ENCODE results near the gene RASA3. TPM values are rescaled to one million over a fixed set of nuclear protein-coding genes. Genes with fewer than 3 reads are reported as not detected.

RASA3 gene
- total RNA-seq, 1 experiment from 2014 or later: 9.1 TPM

- CTCF ChIA-PET: no interaction called here
- intact Hi-C loops (cut with micrococcal nuclease): no loop called here
- H3K27ac Mint-ChIP-seq (ENCODE audit: low read depth, unreplicated experiment): no peak overlapping the region
These were observed 51.5 kb downstream of the RASA3 start for GRCh38 chr13:114080739-114081561.

GRCh38 chr13:114079601-114080536, 52.6 kb downstream of the RASA3 start:
- ChIA-PET POLR2A (no interaction called here), CTCF (no interaction called here)
- no peak for DNase-seq (ENCODE audit: unreplicated experiment)
- Mint-ChIP-seq H3K9me3 (ENCODE audit: unreplicated experiment) (no peaks in the 10 kb centered on the region), H3K4me3 (ENCODE audit: unreplicated experiment) (no peak overlapping the region), H3K4me1 (ENCODE audit: insufficient read depth, unreplicated experiment) (peaks cover 18% of the 10 kb centered on the region), H3K27me3 (ENCODE audit: insufficient read depth, unreplicated experiment) (no peaks in the 10 kb centered on the region), H3K36me3 (ENCODE audit: insufficient read depth, unreplicated experiment) (peaks cover 5% of the 10 kb centered on the region), H3K27ac (ENCODE audit: low read depth, unreplicated experiment) (no peak overlapping the region)
- TF ChIP-seq, protein P1, sequence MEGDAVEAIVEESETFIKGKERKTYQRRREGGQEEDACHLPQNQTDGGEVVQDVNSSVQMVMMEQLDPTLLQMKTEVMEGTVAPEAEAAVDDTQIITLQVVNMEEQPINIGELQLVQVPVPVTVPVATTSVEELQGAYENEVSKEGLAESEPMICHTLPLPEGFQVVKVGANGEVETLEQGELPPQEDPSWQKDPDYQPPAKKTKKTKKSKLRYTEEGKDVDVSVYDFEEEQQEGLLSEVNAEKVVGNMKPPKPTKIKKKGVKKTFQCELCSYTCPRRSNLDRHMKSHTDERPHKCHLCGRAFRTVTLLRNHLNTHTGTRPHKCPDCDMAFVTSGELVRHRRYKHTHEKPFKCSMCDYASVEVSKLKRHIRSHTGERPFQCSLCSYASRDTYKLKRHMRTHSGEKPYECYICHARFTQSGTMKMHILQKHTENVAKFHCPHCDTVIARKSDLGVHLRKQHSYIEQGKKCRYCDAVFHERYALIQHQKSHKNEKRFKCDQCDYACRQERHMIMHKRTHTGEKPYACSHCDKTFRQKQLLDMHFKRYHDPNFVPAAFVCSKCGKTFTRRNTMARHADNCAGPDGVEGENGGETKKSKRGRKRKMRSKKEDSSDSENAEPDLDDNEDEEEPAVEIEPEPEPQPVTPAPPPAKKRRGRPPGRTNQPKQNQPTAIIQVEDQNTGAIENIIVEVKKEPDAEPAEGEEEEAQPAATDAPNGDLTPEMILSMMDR (IDR thresholded peaks at IDR 0.05; ENCODE audit: unreplicated experiment): no peak
- BruUV-seq (replicated peaks): no TSS peak
- intact Hi-C loops (cut with micrococcal nuclease): no loop called here

More at GRCh38 chr13:114080739-114081561, 51.5 kb downstream of the RASA3 start:
- no peaks in the 10 kb centered on the region for H3K27me3 Mint-ChIP-seq (ENCODE audit: insufficient read depth, unreplicated experiment)
- H3K9me3 Mint-ChIP-seq (ENCODE audit: unreplicated experiment): no peaks in the 10 kb centered on the region
- POLR2A ChIA-PET: no interaction called here
- no peak for DNase-seq (ENCODE audit: unreplicated experiment)
- TF ChIP-seq, protein P1 (IDR thresholded peaks at IDR 0.05; ENCODE audit: unreplicated experiment): no peak
- no peak overlapping the region for H3K4me3 Mint-ChIP-seq (ENCODE audit: unreplicated experiment)
- H3K36me3 Mint-ChIP-seq (ENCODE audit: insufficient read depth, unreplicated experiment): peaks cover 5% of the 10 kb centered on the region
- H3K4me1 Mint-ChIP-seq (ENCODE audit: insufficient read depth, unreplicated experiment): peaks cover 18% of the 10 kb centered on the region
- no TSS peak for BruUV-seq (replicated peaks)

DNA sequence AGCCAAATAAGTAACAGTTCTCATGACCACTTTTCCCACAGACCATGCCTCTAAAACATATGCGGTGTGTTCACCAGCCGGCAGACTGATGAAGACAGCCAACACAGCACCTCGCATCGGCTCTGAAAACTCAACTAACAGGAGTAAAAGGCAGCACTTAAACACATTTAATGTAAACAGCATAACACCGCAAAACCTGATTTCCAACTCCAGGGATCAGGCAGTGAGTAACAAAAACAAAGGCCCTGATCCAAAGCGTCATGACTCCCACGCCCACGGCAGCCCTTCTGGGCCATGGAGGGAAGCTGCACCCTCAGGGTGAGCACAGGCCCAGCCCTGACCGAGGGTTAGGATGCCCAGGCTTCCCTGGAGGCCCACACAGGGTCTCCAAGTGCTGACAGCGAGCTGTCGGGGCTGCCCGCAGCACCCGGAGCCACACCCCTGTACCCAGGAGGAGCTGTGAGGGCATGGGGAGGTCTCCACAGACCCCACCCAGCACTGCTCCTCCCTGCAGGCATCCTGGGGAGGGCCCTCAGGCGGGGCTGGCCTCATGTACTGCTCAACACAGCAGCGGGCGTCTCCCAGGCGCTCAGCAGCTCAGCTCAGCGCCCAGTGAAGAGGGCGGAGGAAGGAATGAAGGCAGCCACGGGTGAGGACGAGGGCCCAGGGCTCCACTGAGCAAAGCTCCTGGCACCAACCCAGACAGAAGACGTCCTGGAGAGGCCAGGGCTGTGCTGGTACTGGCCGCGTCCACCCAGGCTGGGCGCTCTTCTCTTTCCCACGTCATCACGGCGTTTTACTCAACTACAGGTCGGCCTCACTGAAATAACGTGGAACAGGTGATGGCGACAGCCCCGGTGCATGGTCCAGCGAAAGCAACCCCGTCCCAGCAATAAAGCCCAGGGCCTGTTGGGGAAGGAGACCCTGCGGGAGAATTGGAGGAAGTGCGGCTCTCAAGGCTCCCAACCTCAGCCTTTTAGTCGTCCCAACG, 53.7 kb downstream of the RASA3 start:
- Mint-ChIP-seq H3K27ac (ENCODE audit: low read depth, unreplicated experiment) (peak overlapping the region; percentile 19), H3K4me3 (ENCODE audit: unreplicated experiment) (peak overlapping the region; percentile 2), H3K4me1 (ENCODE audit: insufficient read depth, unreplicated experiment) (peaks cover 18% of the 10 kb centered on the region), H3K36me3 (ENCODE audit: insufficient read depth, unreplicated experiment) (peaks cover 5% of the 10 kb centered on the region), H3K9me3 (ENCODE audit: unreplicated experiment) (no peaks in the 10 kb centered on the region), H3K27me3 (ENCODE audit: insufficient read depth, unreplicated experiment) (no peaks in the 10 kb centered on the region)
- BruUV-seq (replicated peaks): no TSS peak
- ChIA-PET POLR2A (interaction anchor here (0.6 to 1.7 kb wide), 2 partner anchors 13 to 19 kb away, joined by 3 to 6 read pairs; no protein-coding TSS in a partner anchor), CTCF (interaction anchor here (0.5 to 1.3 kb wide), 5 partner anchors 16 to 261 kb away, joined by 3 to 5 read pairs (median 3); no protein-coding TSS in a partner anchor)
- intact Hi-C loops (cut with micrococcal nuclease): no loop called here
- peak; percentile 69 for DNase-seq (ENCODE audit: unreplicated experiment)
- TF ChIP-seq, protein P1 (IDR thresholded peaks at IDR 0.05; ENCODE audit: unreplicated experiment): no peak

All from MCF 10A (cell line).